Inferior parietal cortex (tissue), 1 donor: Measurements from ENCODE around the gene ARHGAP21.

Experiments
- DNase-seq: peaks from one replicate; pipeline ENCODE4 v3.0.0-alpha.2; 2016; ENCODE audit errors: extremely low spot score

Gene ARHGAP21

GRCh38 chr10:24536636-24537035 lies 187.1 kb downstream of the ARHGAP21 start:
- no peak for DNase-seq

- no peak for DNase-seq
Observed at GRCh38 chr10:24533981-24534380, 189.7 kb downstream of the ARHGAP21 start.
